ENCODE results near the gene PPP3CA. TPM values are rescaled to one million over a fixed set of nuclear protein-coding genes. Genes with fewer than 3 reads are reported as not detected.

PPP3CA gene
- total RNA-seq, 2 experiments from 2014 or later = 25.9 to 32.4 TPM

GRCh38 chr4:101292901-101293300, 54.4 kb downstream of the PPP3CA start:
- ChIA-PET POLR2A (no interaction called here), CTCF (no interaction called here)

- ChIA-PET POLR2A (no interaction called here), CTCF (interaction anchor here (0.7 kb wide), 1 partner anchor 364 kb away, joined by 3 read pairs; no protein-coding TSS in a partner anchor)
Observed at GRCh38 chr4:101292214-101292613, 55.1 kb downstream of the PPP3CA start.

GRCh38 chr4:101291198-101291597, 56.1 kb downstream of the PPP3CA start:
- POLR2A ChIA-PET = interaction anchor here (0.7 kb wide), 1 partner anchor 58 kb away, joined by 6 read pairs; no protein-coding TSS in a partner anchor
- CTCF ChIA-PET = interaction anchor here (0.6 kb wide), 1 partner anchor 8 kb away, joined by 5 read pairs; no protein-coding TSS in a partner anchor

- ChIA-PET CTCF (no interaction called here), POLR2A (no interaction called here)
Observed at GRCh38 chr4:101290654-101291053, 56.7 kb downstream of the PPP3CA start.

- POLR2A ChIA-PET = no interaction called here
- CTCF ChIA-PET = no interaction called here
Observed at GRCh38 chr4:101289306-101289705, 58.0 kb downstream of the PPP3CA start.

GRCh38 chr4:101288365-101289145, 58.8 kb downstream of the PPP3CA start:
- CTCF ChIA-PET = no interaction called here
- POLR2A ChIA-PET = no interaction called here

GRCh38 chr4:101287324-101287723, 60.0 kb downstream of the PPP3CA start:
- CTCF ChIA-PET = no interaction called here

GRCh38 chr4:101286663-101287062, 60.7 kb downstream of the PPP3CA start:
- ChIA-PET POLR2A (interaction anchor here (0.5 kb wide), 1 partner anchor 78 kb away, joined by 3 read pairs; no protein-coding TSS in a partner anchor), CTCF (no interaction called here)

More at GRCh38 chr4:101287324-101287723, 60.0 kb downstream of the PPP3CA start:
- POLR2A ChIA-PET = no interaction called here

- POLR2A ChIA-PET = interaction anchor here (0.5 kb wide), 1 partner anchor 77 kb away, joined by 3 read pairs; no protein-coding TSS in a partner anchor
Observed at GRCh38 chr4:101285985-101286384, 61.3 kb downstream of the PPP3CA start.

GRCh38 chr4:101284546-101284945, 62.8 kb downstream of the PPP3CA start:
- POLR2A ChIA-PET = no interaction called here
- CTCF ChIA-PET = no interaction called here

More at GRCh38 chr4:101285985-101286384, 61.3 kb downstream of the PPP3CA start:
- CTCF ChIA-PET = no interaction called here

GRCh38 chr4:101283434-101283833, 63.9 kb downstream of the PPP3CA start:
- POLR2A ChIA-PET = no interaction called here

GRCh38 chr4:101282076-101282844, 65.1 kb downstream of the PPP3CA start:
- ChIA-PET POLR2A (no interaction called here), CTCF (interaction anchor here (0.6 kb wide), 1 partner anchor 9 kb away, joined by 5 read pairs; no protein-coding TSS in a partner anchor)

More at GRCh38 chr4:101283434-101283833, 63.9 kb downstream of the PPP3CA start:
- CTCF ChIA-PET = no interaction called here

- ChIA-PET POLR2A (no interaction called here), CTCF (interaction anchor here (0.7 kb wide), 1 partner anchor 628 kb away, joined by 3 read pairs; no protein-coding TSS in a partner anchor)
Observed at GRCh38 chr4:101280866-101281600, 66.3 kb downstream of the PPP3CA start.

GRCh38 chr4:101279377-101279871, 67.9 kb downstream of the PPP3CA start:
- ChIA-PET POLR2A (no interaction called here), CTCF (no interaction called here)

- POLR2A ChIA-PET = interaction anchor here (0.6 kb wide), 1 partner anchor 15 kb away, joined by 8 read pairs; no protein-coding TSS in a partner anchor
- CTCF ChIA-PET = no interaction called here
Observed at GRCh38 chr4:101277671-101278070, 69.7 kb downstream of the PPP3CA start.

GRCh38 chr4:101276661-101277060, 70.7 kb downstream of the PPP3CA start:
- POLR2A ChIA-PET = no interaction called here
- CTCF ChIA-PET = no interaction called here

- ChIA-PET CTCF (no interaction called here), POLR2A (no interaction called here)
Observed at GRCh38 chr4:101274888-101275752, 72.2 kb downstream of the PPP3CA start.

GRCh38 chr4:101271516-101271915, 75.8 kb downstream of the PPP3CA start:
- CTCF ChIA-PET = no interaction called here
- POLR2A ChIA-PET = no interaction called here

GRCh38 chr4:101269682-101270081, 77.6 kb downstream of the PPP3CA start:
- CTCF ChIA-PET = no interaction called here
- POLR2A ChIA-PET = no interaction called here
